ENCODE data around the gene GDPGP1.
A peak's percentile ranks its signal among the peaks of the same experiment; 100 is the strongest.

Gene GDPGP1

DNA sequence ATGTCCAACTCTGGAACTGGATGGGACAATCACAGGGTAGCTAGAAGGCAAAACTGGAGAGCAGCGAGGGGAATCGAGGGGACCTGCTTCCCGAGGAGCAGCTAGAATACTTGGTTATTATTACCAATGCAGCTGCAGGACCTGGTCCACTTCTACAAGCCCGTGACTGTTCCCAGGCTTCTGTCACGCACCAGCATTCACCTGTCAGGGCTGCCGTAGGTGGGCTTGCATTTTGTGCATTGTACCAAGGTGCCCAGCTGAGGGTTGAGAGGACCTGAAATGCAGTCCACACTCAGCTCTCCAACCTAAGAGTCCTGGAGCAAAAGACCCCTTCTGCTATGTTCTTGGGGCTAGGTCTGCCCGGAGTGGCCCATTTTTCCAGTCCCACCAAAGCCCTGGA lies 30.5 kb upstream of the GDPGP1 start:
- no peak overlapping the region for H2BK120ac ChIP-seq (ENCODE audit: low read depth, low read length)
- no peak overlapping the region for H3K27ac ChIP-seq (replicated peaks; ENCODE audit: low read length)
- H3K9ac ChIP-seq (ENCODE audit: low read depth, low read length, poor library complexity), result no peak overlapping the region
- H3K27me3 ChIP-seq (ENCODE audit: control insufficient read depth in 3 of 3, insufficient read depth in 3 of 3, low read depth in 1 of 3, low read length in 3 of 3), result no peaks in the 10 kb centered on the region
- no peak overlapping the region for H3K4me2 ChIP-seq (ENCODE audit: insufficient read depth, low read length, poor library complexity, severe bottlenecking)
- no peak overlapping the region for H3K4ac ChIP-seq (ENCODE audit: low read length)
- H3K18ac ChIP-seq (ENCODE audit: low read length), result no peak overlapping the region
- no peak overlapping the region for H2BK15ac ChIP-seq (ENCODE audit: low read length)
- WGBS, 2 donors (ENCODE audit: extremely low coverage in 2 of 2, insufficient read length in 2 of 2, insufficient replicate concordance in 1 of 2), result no CpG with 5 or more reads among the region's 7 CpGs
- H3K4me3 ChIP-seq (ENCODE audit: low read length in 2 of 2), result peak overlapping the region in 1 of 2 donors; percentile 18
- H3K36me3 ChIP-seq (replicated peaks in 1 of 2; ENCODE audit: control insufficient read depth in 2 of 2, insufficient read depth in 2 of 2, low read length in 2 of 2), result peaks cover 0 to 33% of the 10 kb centered on the region in 2 donors
- no peak overlapping the region for H3K23ac ChIP-seq (ENCODE audit: low read depth, low read length, poor library complexity)
- no peak overlapping the region for H2BK5ac ChIP-seq (ENCODE audit: low read length)
- H2AK5ac ChIP-seq (ENCODE audit: low read depth, low read length), result no peak overlapping the region
- no peak overlapping the region for H4K91ac ChIP-seq (ENCODE audit: low read depth, low read length, poor library complexity)
- DNase-seq (ENCODE audit: low spot score), result no peak
- H3K79me1 ChIP-seq (ENCODE audit: low read depth, low read length), result peaks cover 7% of the 10 kb centered on the region
- no peak overlapping the region for H4K8ac ChIP-seq (ENCODE audit: low read depth, low read length)
- H3K14ac ChIP-seq (ENCODE audit: low read length), result no peak overlapping the region
- H3K4me1 ChIP-seq (ENCODE audit: control insufficient read depth in 2 of 2, insufficient read depth in 1 of 2, low read depth in 1 of 2, low read length in 2 of 2), result peaks cover 11% of the 10 kb centered on the region in 2 donors
- H2BK12ac ChIP-seq (ENCODE audit: low read length), result no peak overlapping the region
- no peak overlapping the region for H2AFZ ChIP-seq (ENCODE audit: low read length)
- no peaks in the 10 kb centered on the region for H3K9me3 ChIP-seq (replicated peaks in 1 of 2; ENCODE audit: control insufficient read depth in 2 of 2, insufficient read depth in 1 of 2, low read depth in 1 of 2, low read length in 2 of 2)

GRCh38 chr15:90203922-90204321 lies 30.1 kb upstream of the GDPGP1 start:
- Histone ChIP-seq H2BK120ac (ENCODE audit: low read depth, low read length) (no peak overlapping the region), H3K4ac (ENCODE audit: low read length) (no peak overlapping the region), H3K18ac (ENCODE audit: low read length) (no peak overlapping the region), H3K79me1 (ENCODE audit: low read depth, low read length) (peaks cover 7% of the 10 kb centered on the region), H2BK15ac (ENCODE audit: low read length) (no peak overlapping the region), H3K9me3 (replicated peaks in 1 of 2; ENCODE audit: control insufficient read depth in 2 of 2, insufficient read depth in 1 of 2, low read depth in 1 of 2, low read length in 2 of 2) (no peaks in the 10 kb centered on the region), H3K4me1 (ENCODE audit: control insufficient read depth in 2 of 2, insufficient read depth in 1 of 2, low read depth in 1 of 2, low read length in 2 of 2) (peaks cover 11% of the 10 kb centered on the region in 2 donors), H3K36me3 (replicated peaks in 1 of 2; ENCODE audit: control insufficient read depth in 2 of 2, insufficient read depth in 2 of 2, low read length in 2 of 2) (peaks cover 0 to 33% of the 10 kb centered on the region in 2 donors), H3K27me3 (ENCODE audit: control insufficient read depth in 3 of 3, insufficient read depth in 3 of 3, low read depth in 1 of 3, low read length in 3 of 3) (no peaks in the 10 kb centered on the region), H2AFZ (ENCODE audit: low read length) (no peak overlapping the region), H2BK12ac (ENCODE audit: low read length) (no peak overlapping the region), H4K8ac (ENCODE audit: low read depth, low read length) (no peak overlapping the region), H2BK5ac (ENCODE audit: low read length) (no peak overlapping the region), H4K91ac (ENCODE audit: low read depth, low read length, poor library complexity) (no peak overlapping the region), H3K23ac (ENCODE audit: low read depth, low read length, poor library complexity) (no peak overlapping the region), H3K27ac (replicated peaks; ENCODE audit: low read length) (no peak overlapping the region), H3K4me3 (ENCODE audit: low read length in 2 of 2) (no peak overlapping the region), H3K9ac (ENCODE audit: low read depth, low read length, poor library complexity) (no peak overlapping the region), H2AK5ac (ENCODE audit: low read depth, low read length) (no peak overlapping the region), H3K4me2 (ENCODE audit: insufficient read depth, low read length, poor library complexity, severe bottlenecking) (no peak overlapping the region), H3K14ac (ENCODE audit: low read length) (no peak overlapping the region)
- WGBS, 2 donors (ENCODE audit: extremely low coverage in 2 of 2, insufficient read length in 2 of 2, insufficient replicate concordance in 1 of 2), result no CpG with 5 or more reads among the region's 8 CpGs
- DNase-seq (ENCODE audit: low spot score), result no peak

GRCh38 chr15:90205050-90205848 lies 28.8 kb upstream of the GDPGP1 start:
- Histone ChIP-seq H2BK120ac (ENCODE audit: low read depth, low read length) (no peak overlapping the region), H4K8ac (ENCODE audit: low read depth, low read length) (no peak overlapping the region), H2AFZ (ENCODE audit: low read length) (no peak overlapping the region), H2BK12ac (ENCODE audit: low read length) (no peak overlapping the region), H3K4ac (ENCODE audit: low read length) (no peak overlapping the region), H3K27me3 (ENCODE audit: control insufficient read depth in 3 of 3, insufficient read depth in 3 of 3, low read depth in 1 of 3, low read length in 3 of 3) (no peaks in the 10 kb centered on the region), H3K14ac (ENCODE audit: low read length) (no peak overlapping the region), H3K79me1 (ENCODE audit: low read depth, low read length) (peaks cover 7% of the 10 kb centered on the region), H3K4me2 (ENCODE audit: insufficient read depth, low read length, poor library complexity, severe bottlenecking) (no peak overlapping the region), H3K9me3 (replicated peaks in 1 of 2; ENCODE audit: control insufficient read depth in 2 of 2, insufficient read depth in 1 of 2, low read depth in 1 of 2, low read length in 2 of 2) (no peaks in the 10 kb centered on the region), H2BK15ac (ENCODE audit: low read length) (no peak overlapping the region), H3K36me3 (replicated peaks in 1 of 2; ENCODE audit: control insufficient read depth in 2 of 2, insufficient read depth in 2 of 2, low read length in 2 of 2) (peaks cover 0 to 37% of the 10 kb centered on the region in 2 donors), H3K9ac (ENCODE audit: low read depth, low read length, poor library complexity) (no peak overlapping the region), H4K91ac (ENCODE audit: low read depth, low read length, poor library complexity) (no peak overlapping the region), H3K23ac (ENCODE audit: low read depth, low read length, poor library complexity) (no peak overlapping the region), H2AK5ac (ENCODE audit: low read depth, low read length) (no peak overlapping the region), H3K27ac (replicated peaks; ENCODE audit: low read length) (no peak overlapping the region), H3K4me1 (ENCODE audit: control insufficient read depth in 2 of 2, insufficient read depth in 1 of 2, low read depth in 1 of 2, low read length in 2 of 2) (peaks cover 11% of the 10 kb centered on the region in 2 donors), H3K18ac (ENCODE audit: low read length) (no peak overlapping the region), H2BK5ac (ENCODE audit: low read length) (no peak overlapping the region), H3K4me3 (ENCODE audit: low read length in 2 of 2) (no peak overlapping the region)
- DNase-seq (ENCODE audit: low spot score), result no peak
- no CpG with 5 or more reads among the region's 10 CpGs for WGBS, 2 donors (ENCODE audit: extremely low coverage in 2 of 2, insufficient read length in 2 of 2, insufficient replicate concordance in 1 of 2)

DNA sequence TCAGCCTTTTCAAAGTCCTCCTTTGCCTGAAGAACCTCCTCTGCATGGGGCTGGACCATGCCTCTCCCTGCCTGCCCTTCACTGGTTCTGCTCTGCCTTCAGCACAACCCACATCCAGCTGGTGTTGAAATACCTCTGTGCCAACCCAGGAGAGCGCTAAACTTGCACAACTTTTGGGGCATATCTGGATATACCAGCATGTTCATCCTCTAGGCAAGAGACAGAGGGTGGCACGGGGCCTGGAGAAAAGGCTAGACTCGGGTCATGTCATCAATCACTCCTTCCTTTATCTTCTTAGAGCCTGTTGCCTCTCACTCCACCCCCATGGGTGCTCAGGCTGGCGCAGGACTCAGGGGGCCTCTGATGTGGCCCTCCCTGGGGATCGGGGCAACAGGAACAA lies 28.1 kb upstream of the GDPGP1 start:
- Histone ChIP-seq H3K27me3 (ENCODE audit: control insufficient read depth in 3 of 3, insufficient read depth in 3 of 3, low read depth in 1 of 3, low read length in 3 of 3) (no peaks in the 10 kb centered on the region), H4K91ac (ENCODE audit: low read depth, low read length, poor library complexity) (no peak overlapping the region), H3K18ac (ENCODE audit: low read length) (no peak overlapping the region), H2AFZ (ENCODE audit: low read length) (no peak overlapping the region), H3K9ac (ENCODE audit: low read depth, low read length, poor library complexity) (no peak overlapping the region), H3K4me2 (ENCODE audit: insufficient read depth, low read length, poor library complexity, severe bottlenecking) (no peak overlapping the region), H3K23ac (ENCODE audit: low read depth, low read length, poor library complexity) (no peak overlapping the region), H3K4me3 (ENCODE audit: low read length in 2 of 2) (no peak overlapping the region), H3K4ac (ENCODE audit: low read length) (no peak overlapping the region), H3K9me3 (replicated peaks in 1 of 2; ENCODE audit: control insufficient read depth in 2 of 2, insufficient read depth in 1 of 2, low read depth in 1 of 2, low read length in 2 of 2) (no peaks in the 10 kb centered on the region), H3K79me1 (ENCODE audit: low read depth, low read length) (peaks cover 10% of the 10 kb centered on the region), H2AK5ac (ENCODE audit: low read depth, low read length) (no peak overlapping the region), H2BK5ac (ENCODE audit: low read length) (no peak overlapping the region), H3K14ac (ENCODE audit: low read length) (no peak overlapping the region), H2BK120ac (ENCODE audit: low read depth, low read length) (no peak overlapping the region), H3K36me3 (replicated peaks in 1 of 2; ENCODE audit: control insufficient read depth in 2 of 2, insufficient read depth in 2 of 2, low read length in 2 of 2) (peaks cover 0 to 44% of the 10 kb centered on the region in 2 donors), H2BK15ac (ENCODE audit: low read length) (no peak overlapping the region), H3K27ac (replicated peaks; ENCODE audit: low read length) (no peak overlapping the region), H3K4me1 (ENCODE audit: control insufficient read depth in 2 of 2, insufficient read depth in 1 of 2, low read depth in 1 of 2, low read length in 2 of 2) (peaks cover 6 to 7% of the 10 kb centered on the region in 2 donors), H2BK12ac (ENCODE audit: low read length) (no peak overlapping the region), H4K8ac (ENCODE audit: low read depth, low read length) (no peak overlapping the region)
- WGBS, 2 donors (ENCODE audit: extremely low coverage in 2 of 2, insufficient read length in 2 of 2, insufficient replicate concordance in 1 of 2), result no CpG with 5 or more reads among the region's 5 CpGs
- no peak for DNase-seq (ENCODE audit: low spot score)

Data from neuronal stem cell (in vitro differentiated cells).